K562 (cell line): ENCODE results near the gene AKR1D1. TPM values are rescaled to one million over a fixed set of nuclear protein-coding genes. Genes with fewer than 3 reads are reported as not detected.

ENCODE experiments used
- CC2D1A ChIP-seq: fragments of 450-650 bp; IDR thresholded peaks from 2 replicates; pipeline ENCODE4 v1.6.1; 2017; ENCODE audit warnings: mild to moderate bottlenecking
- MGA ChIP-seq: fragments of 450-650 bp; IDR thresholded peaks from 2 replicates; pipeline ENCODE4 v1.6.1; 2016; ENCODE audit warnings: mild to moderate bottlenecking, moderate library complexity
- ZNF407 ChIP-seq: fragments of 450-650 bp; IDR thresholded peaks from 2 replicates; pipeline ENCODE4 v1.6.1; 2016; ENCODE audit warnings: low read depth
- polyA plus RNA-seq, 8 experiments: library from polyadenylated mRNA; depleted of rRNA in 4 of 8; stranded (reverse) in 5 of 8; unstranded in 3 of 8; fragments of >200 nt; fragmentation: Nextera tagmentation in 2 of 8; fragmentation: Illumina TruSeq in 1 of 8; extraction: Ambion mirVana in 2 of 8; extraction: Trizol in 1 of 8; gene quantifications; 2 replicates each; pipeline versions ENCODE4 v1.2.1 to v1.2.3, GENCODE V29; 2011 to 2014; ENCODE audit warnings: inconsistent platforms in 1 of 8, missing spikeins in 1 of 8
- total RNA-seq, 7 experiments: library from RNA; depleted of rRNA in 6 of 7; stranded (reverse); fragments of >200 nt in 6 of 7; fragmentation: Illumina TruSeq in 2 of 7; extraction: Trizol in 2 of 7; gene quantifications; 2 replicates each; pipeline versions ENCODE4 v1.2.1 to v1.2.3, GENCODE V29; 2011 to 2021; ENCODE audit warnings: low replicate concordance in 1 of 7

Gene AKR1D1
- total and polyA plus RNA-seq, 9 of the 15 experiments (the other 6 are each of a cell fraction or from before 2014, with no cell fraction given) = not detected

- peak; percentile 70 for TF ChIP-seq MGA
- TF ChIP-seq ZNF407 = peak; percentile 66; the same call in 1 of the 2 replicates
- TF ChIP-seq CC2D1A = peak; percentile 68
These were observed 70.8 kb downstream of the AKR1D1 start (continued) for GRCh38 chr7:138146757-138147734.
